CD4-positive, alpha-beta T cell (primary cell): ENCODE data around the gene PCDHGA1. TPM values are rescaled to one million over a fixed set of nuclear protein-coding genes. Genes with fewer than 3 reads are reported as not detected.

Source experiments
- ATAC-seq: fragments of 200-7000 bp; cut with Tn5 transposase; one replicate; pipeline ENCODE4 v1.10.0; 2022; ENCODE audit warnings: mild to moderate bottlenecking; ENCODE audit not compliant: poor library complexity
- CTCF ChIA-PET: fragments of 350-600 bp; sonication (Branson Sonifier 250); formaldehyde crosslinking; loops from one replicate; lab custom pipeline; 2021; ENCODE audit warnings: antibody characterized with exemption, inconsistent platforms; lab: Charles Lee
- POLR2A ChIA-PET: fragments of 350-600 bp; sonication (Branson Sonifier 250); formaldehyde crosslinking; loops from one replicate; lab custom pipeline; 2021; ENCODE audit warnings: antibody characterized with exemption, inconsistent platforms; lab: Charles Lee
- DNase-seq, 14 experiments: peaks; one replicate each; pipeline ENCODE4 v3.0.0-alpha.2; 2013 to 2020; ENCODE audit warnings: mixed read lengths in 2 of 14
- H3K27ac ChIP-seq, 2 donors: one replicate each; pipeline versions ENCODE4 v1.5.1 to v1.7.0; 2013; ENCODE audit warnings: low read length in 2 of 2, low read depth in 1 of 2, mild to moderate bottlenecking in 1 of 2
- H3K27me3 ChIP-seq, 2 experiments: 1 replicate in 1 of 2; 2 replicates in 1 of 2; pipeline versions ENCODE4 v1.6.1 to v1.7.0; 2013; ENCODE audit warnings: low read length in 2 of 2, control low read depth in 1 of 2, mild to moderate bottlenecking in 1 of 2, moderate library complexity in 1 of 2; ENCODE audit not compliant: insufficient read depth in 2 of 2, control insufficient read depth in 1 of 2
- H3K36me3 ChIP-seq: one replicate; pipeline ENCODE4 v1.6.1; 2013; ENCODE audit warnings: low read length, control low read depth; ENCODE audit not compliant: insufficient read depth
- H3K4me1 ChIP-seq: one replicate; pipeline ENCODE4 v1.6.1; 2013; ENCODE audit warnings: low read length, control low read depth; ENCODE audit not compliant: insufficient read depth
- H3K4me3 ChIP-seq: one replicate; pipeline ENCODE4 v1.5.1; 2013; ENCODE audit warnings: mild to moderate bottlenecking, low read length, moderate library complexity
- H3K9me3 ChIP-seq, 2 experiments: 1 replicate in 1 of 2; 2 replicates in 1 of 2; pipeline versions ENCODE4 v1.6.1 to v1.7.0; 2013; ENCODE audit warnings: low read length in 2 of 2, mild to moderate bottlenecking in 2 of 2, control low read depth in 1 of 2, moderate library complexity in 1 of 2; ENCODE audit not compliant: control insufficient read depth in 1 of 2, insufficient read depth in 1 of 2
- H3K27ac Mint-ChIP-seq: one replicate; pipeline ENCODE4 v1.8.0; 2020; ENCODE audit warnings: mixed read lengths
- H3K27me3 Mint-ChIP-seq: one replicate; pipeline ENCODE4 v1.8.0; 2021; ENCODE audit warnings: mixed read lengths
- H3K36me3 Mint-ChIP-seq: one replicate; pipeline ENCODE4 v1.8.0; 2021; ENCODE audit warnings: low read depth, mixed read lengths
- H3K4me1 Mint-ChIP-seq: one replicate; pipeline ENCODE4 v1.8.0; 2021; ENCODE audit warnings: low read depth, mixed read lengths
- H3K4me3 Mint-ChIP-seq: one replicate; pipeline ENCODE4 v1.8.0; 2020; ENCODE audit warnings: mild to moderate bottlenecking, mixed read lengths
- H3K9me3 Mint-ChIP-seq: one replicate; pipeline ENCODE4 v1.8.0; 2020; ENCODE audit warnings: mixed read lengths
- intact Hi-C, 2 experiments: fragments of 100-400 bp; cut with DNase I in 1 of 2; cut with micrococcal nuclease in 1 of 2; formaldehyde crosslinking; loops; one replicate each; pipeline versions ENCODE4 v1.15.1 to v1.9.0; 2023 to 2025; cut with DNase I, micrococcal nuclease
- total RNA-seq, 174 experiments: library from RNA in 2 of 174; stranded (reverse) in 2 of 174; gene quantifications; one replicate each; pipeline ENCODE4 v1.2.3 and lab custom pipeline; 2021 to 2026
- TF ChIP-seq, protein P1 (sequence below): fragments of 200-600 bp; IDR thresholded peaks from one replicate; pipeline ENCODE4 v1.8.0; 2022; ENCODE audit warnings: antibody characterized with exemption, mild to moderate bottlenecking

PCDHGA1 gene
- total RNA-seq, 2 experiments from 2014 or later = not detected

DNA sequence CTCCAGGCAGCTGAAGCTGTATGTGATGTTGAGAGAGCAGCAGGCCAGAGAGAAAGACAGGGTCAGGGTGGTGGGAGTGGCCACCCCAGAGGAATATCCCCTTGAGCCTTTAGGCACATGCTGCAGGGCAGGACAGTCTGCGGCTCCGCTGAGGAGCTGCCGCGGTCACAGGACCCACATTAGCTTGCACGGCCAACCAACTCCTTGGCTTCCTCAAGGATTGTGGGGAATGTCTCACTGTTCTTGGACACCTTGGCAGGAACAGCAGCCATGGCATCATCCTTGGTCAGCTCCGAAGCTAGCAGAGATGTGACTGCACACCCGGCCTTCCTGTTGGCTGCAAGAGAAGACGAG, 186.3 kb downstream of the PCDHGA1 start:
- Mint-ChIP-seq H3K27ac (no peak overlapping the region), H3K9me3 (no peaks in the 10 kb centered on the region), H3K27me3 (no peaks in the 10 kb centered on the region), H3K4me1 (peaks cover 21% of the 10 kb centered on the region), H3K4me3 (no peak overlapping the region), H3K36me3 (peaks cover 14% of the 10 kb centered on the region)
- Histone ChIP-seq H3K9me3 (peaks cover 0 to 5% of the 10 kb centered on the region in 2 experiments), H3K27me3 (no peaks in the 10 kb centered on the region), H3K4me1 (peaks cover 26% of the 10 kb centered on the region), H3K36me3 (peaks cover 71% of the 10 kb centered on the region), H3K4me3 (no peak overlapping the region), H3K27ac (no peak overlapping the region)
- TF ChIP-seq, protein P1, sequence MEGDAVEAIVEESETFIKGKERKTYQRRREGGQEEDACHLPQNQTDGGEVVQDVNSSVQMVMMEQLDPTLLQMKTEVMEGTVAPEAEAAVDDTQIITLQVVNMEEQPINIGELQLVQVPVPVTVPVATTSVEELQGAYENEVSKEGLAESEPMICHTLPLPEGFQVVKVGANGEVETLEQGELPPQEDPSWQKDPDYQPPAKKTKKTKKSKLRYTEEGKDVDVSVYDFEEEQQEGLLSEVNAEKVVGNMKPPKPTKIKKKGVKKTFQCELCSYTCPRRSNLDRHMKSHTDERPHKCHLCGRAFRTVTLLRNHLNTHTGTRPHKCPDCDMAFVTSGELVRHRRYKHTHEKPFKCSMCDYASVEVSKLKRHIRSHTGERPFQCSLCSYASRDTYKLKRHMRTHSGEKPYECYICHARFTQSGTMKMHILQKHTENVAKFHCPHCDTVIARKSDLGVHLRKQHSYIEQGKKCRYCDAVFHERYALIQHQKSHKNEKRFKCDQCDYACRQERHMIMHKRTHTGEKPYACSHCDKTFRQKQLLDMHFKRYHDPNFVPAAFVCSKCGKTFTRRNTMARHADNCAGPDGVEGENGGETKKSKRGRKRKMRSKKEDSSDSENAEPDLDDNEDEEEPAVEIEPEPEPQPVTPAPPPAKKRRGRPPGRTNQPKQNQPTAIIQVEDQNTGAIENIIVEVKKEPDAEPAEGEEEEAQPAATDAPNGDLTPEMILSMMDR = no peak
- ATAC-seq = no peak
- ChIA-PET CTCF (no interaction called here), POLR2A (no interaction called here)
- intact Hi-C loops = no loop called here
- no peak for DNase-seq

DNA sequence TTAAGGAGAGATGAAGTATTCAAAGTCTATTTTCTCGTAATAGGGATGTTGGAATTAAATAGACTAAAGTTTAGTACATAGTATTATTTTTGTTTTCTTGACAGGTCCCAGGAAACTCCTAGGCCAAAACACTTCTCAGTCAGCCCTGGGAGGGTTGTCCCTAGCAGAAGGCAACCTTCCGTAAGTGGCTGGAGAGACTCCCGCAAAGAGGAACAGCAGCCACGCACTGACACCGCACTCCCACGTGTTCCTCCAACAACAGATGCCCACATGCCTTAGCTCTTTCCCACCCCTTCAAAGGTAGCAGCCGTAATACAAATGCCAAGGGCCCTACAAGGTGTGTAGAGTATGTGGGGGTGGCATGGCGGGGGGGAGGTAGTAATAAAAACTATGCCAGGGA, 187.0 kb downstream of the PCDHGA1 start:
- ATAC-seq (no peak), DNase-seq (no peak)
- H3K27ac ChIP-seq = no peak overlapping the region
- Mint-ChIP-seq H3K27ac (no peak overlapping the region), H3K36me3 (peaks cover 13% of the 10 kb centered on the region), H3K27me3 (no peaks in the 10 kb centered on the region), H3K4me3 (no peak overlapping the region), H3K4me1 (peaks cover 20% of the 10 kb centered on the region), H3K9me3 (no peaks in the 10 kb centered on the region)
- H3K27me3 ChIP-seq = no peaks in the 10 kb centered on the region
- peaks cover 77% of the 10 kb centered on the region for H3K36me3 ChIP-seq
- POLR2A ChIA-PET = no interaction called here
- TF ChIP-seq, protein P1 = no peak
- peaks cover 22% of the 10 kb centered on the region for H3K4me1 ChIP-seq
- CTCF ChIA-PET = no interaction called here
- no peak overlapping the region for H3K4me3 ChIP-seq
- H3K9me3 ChIP-seq = peaks cover 0 to 5% of the 10 kb centered on the region in 2 experiments
- intact Hi-C loops = no loop called here

DNA sequence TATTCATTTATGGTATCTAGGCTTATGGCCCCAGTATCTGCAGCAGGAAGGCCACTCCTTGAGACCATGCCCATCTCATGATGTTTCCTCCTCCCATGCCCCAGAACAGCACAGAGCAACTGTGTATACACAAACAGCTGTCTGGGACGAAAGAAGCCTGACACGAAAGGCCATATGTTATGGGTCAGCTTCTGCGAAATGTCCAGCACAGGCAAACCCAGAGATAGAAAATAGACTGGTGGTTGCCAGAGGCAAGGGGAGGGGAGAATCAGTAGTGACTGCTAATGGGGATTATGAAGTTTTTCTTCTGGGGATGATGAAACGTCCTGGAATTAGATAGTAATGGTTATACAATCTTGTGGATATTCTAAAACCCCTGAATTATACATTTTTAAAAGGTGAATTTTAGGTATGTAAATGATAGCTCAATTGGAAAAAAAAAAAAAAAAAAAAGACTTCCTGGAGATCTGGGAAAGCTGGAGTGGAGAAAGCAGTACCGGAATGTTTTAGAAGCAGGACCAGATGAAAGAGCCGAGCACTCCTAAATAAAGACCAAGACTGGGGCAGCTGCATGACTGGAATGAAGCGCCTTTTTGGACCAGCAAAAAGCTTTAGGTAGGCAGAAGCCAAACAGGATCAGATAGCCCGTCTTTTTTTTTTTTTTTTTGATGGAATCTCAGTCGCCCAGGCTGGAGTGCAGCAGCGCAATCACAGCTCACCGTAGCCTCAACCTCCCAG, 187.7 kb downstream of the PCDHGA1 start:
- no peak for ATAC-seq
- POLR2A ChIA-PET = no interaction called here
- H3K4me1 Mint-ChIP-seq = peaks cover 13% of the 10 kb centered on the region

More for the DNA sequence above, 187.7 kb downstream of the PCDHGA1 start:
- intact Hi-C loops = no loop called here
- no peak for DNase-seq
- TF ChIP-seq, protein P1 = no peak
- CTCF ChIA-PET = interaction anchor here (0.7 to 1.1 kb wide), 2 partner anchors 46 to 110 kb away, joined by 3 to 4 read pairs; partner anchors contain the start of gene PCDHGB6
- H3K4me3 ChIP-seq = no peak overlapping the region
- peaks cover 6% of the 10 kb centered on the region for H3K36me3 Mint-ChIP-seq
- no peaks in the 10 kb centered on the region for H3K9me3 Mint-ChIP-seq
- H3K27me3 ChIP-seq = no peaks in the 10 kb centered on the region
- H3K27me3 Mint-ChIP-seq = no peaks in the 10 kb centered on the region
- H3K9me3 ChIP-seq = peaks cover 0 to 5% of the 10 kb centered on the region in 2 experiments
- peaks cover 21% of the 10 kb centered on the region for H3K4me1 ChIP-seq
- H3K4me3 Mint-ChIP-seq = no peak overlapping the region
- H3K27ac Mint-ChIP-seq = no peak overlapping the region
- peaks cover 85% of the 10 kb centered on the region for H3K36me3 ChIP-seq
- no peak overlapping the region for H3K27ac ChIP-seq
